GM21381 (cell line): ENCODE measurements around the gene TSPAN4.

Experiments
- ATAC-seq: cut with Tn5 transposase; IDR thresholded peaks from one replicate; pipeline ENCODE4 v1.9.1; 2021; ENCODE audit warnings: mild to moderate bottlenecking, moderate library complexity; ENCODE audit not compliant: unreplicated experiment

Gene TSPAN4

DNA sequence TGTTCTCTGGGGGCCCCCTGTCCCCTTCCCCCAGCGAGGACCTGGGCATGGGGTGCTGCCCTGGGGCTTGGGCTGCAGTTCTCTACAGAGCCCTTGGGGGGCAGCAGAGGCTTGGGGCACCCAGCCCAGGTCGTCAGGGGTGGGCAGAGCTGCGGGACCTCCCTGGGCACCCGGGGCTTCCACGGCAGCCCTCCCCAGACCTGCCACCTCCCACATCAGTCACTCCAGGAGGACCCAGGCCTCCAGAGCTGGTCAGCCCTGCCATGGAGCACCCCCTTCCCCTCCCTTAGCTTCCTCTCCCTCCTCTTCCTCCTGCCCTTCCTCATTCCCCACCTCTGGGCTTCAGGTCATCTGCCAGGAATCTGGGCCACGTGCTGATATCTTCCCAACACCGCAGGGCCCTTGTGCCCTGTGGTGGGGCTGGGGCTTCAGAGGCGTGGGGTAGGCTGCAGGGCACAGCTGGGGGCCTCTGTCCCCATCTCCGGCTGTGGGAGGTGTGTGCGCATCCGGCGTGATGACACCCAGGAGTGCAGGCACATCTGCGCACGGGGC is 5.8 kb downstream of the TSPAN4 start:
- ATAC-seq = no peak

DNA sequence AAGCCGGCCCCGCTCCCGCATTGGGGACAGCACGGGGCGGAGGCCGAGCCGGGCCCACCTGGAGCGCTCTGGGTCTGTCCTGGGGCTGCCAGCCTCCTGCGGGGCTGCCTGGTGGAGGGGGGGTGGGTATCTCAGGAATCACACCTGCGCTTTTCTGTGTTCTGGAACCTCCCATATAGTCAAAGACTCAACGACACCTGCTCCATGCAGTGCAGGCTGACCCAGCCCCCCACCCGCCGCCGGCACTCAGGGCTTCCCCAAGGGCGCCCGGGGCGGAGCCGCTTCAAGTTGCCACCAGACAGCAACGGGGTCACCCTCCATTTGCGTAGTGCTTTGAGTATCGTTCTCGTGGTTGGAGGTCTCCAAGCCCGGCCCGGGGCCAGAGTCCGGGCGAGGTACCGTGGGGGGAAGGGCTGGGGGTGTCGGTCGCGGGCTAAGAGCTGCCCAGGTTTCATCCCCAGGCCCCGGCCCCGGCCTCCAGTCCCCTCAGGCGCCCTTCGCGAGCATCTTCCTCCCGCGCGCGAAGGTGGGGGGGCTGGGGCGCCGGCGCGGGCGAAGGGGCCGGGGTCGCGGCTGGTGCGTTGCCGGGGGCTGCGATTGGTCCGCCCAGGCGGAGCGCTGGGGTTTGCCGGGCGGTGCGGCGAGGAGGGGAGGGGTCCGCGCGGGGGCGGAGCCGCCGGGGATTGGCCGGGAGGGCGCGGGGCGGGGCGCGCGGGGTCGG is 6.6 kb downstream of the TSPAN4 start:
- no peak for ATAC-seq

DNA sequence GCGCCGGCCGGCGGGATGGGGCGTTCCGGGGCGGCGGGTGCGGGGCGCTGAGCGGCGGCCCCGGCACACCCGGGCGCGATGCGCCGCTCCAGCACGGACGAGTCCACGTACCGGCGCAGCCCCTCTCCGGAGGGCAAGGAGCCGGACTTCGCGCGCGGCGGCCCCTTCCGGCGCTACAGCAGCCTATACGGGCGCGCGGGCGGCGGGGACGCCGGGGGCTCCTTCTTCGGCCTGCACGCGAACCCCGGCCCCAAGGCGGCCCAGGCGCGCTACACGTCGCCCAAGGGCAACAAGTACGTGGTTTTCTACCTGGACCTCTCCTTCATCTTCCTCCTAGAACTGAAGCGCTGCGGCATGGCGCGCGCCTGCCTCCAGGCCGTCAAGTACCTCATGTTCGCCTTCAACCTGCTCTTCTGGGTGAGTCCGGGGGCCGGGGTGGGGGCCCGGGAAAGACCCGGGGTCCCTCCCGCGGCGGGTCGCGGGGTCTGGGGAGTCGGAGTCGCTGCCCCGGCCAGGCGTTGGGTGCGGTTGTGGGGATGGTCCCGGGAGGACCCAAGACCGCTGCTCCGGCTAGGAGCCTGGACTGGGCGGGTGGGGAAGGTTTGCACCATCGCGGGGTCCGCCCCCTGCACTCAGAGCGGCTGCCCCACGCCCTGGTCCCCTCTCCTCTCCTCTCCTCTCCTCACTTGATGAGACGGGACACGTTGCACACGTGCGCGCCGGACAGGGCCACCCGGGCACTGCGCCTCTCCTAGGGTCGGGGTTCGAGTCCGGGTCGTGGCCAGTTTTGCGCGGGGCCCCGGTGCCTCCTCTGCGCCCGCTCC is 7.5 kb downstream of the TSPAN4 start:
- no peak for ATAC-seq

DNA sequence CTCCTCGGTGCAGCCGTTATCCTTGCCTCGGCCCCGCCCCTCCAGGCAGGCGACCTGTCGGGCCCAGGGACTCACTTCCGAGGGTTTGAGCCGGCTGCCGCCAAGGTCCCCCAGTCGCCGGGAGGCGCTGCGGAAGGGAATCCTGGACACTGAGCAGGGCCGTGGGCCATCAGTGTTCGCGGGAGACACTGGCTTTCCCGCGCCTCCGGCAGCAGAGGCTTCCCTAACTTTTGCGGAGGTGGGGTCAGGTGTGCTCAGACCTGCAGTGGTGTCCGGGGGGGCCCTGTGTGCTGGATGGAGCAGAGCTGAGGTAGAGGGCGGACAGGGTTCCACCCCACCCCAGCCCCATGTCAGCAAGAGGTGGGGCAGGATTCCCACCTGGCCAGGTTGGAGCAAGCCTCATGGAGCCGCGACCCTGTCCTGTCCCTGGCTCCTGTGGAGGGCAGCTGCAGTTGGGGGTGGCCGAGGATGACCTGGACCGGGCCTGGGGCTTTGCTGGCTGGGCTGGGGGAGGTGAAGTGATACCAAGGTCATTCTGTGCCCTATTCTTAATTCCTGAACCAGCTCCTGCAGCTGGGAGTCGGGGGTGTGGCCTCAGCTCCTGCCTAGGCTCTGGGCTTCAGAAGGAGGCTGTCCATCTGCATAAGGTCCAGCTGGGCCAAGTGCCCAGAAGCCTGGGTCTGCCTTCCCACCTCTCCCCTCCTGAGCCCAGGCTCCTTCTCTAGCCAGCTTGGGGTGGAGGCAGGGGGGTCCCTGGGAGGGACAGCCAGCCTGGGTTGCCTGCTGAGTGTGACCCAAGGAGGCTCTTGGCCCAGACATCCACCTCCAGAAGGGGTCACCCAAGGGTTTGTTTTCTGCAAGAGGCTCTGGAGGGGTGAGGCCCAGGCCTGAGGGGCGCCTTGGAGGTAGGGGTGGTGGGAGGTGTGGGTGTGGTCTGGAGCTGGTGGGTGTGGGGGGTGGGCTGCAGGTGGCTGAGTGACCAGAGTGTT is 8.4 kb downstream of the TSPAN4 start:
- no peak for ATAC-seq

DNA sequence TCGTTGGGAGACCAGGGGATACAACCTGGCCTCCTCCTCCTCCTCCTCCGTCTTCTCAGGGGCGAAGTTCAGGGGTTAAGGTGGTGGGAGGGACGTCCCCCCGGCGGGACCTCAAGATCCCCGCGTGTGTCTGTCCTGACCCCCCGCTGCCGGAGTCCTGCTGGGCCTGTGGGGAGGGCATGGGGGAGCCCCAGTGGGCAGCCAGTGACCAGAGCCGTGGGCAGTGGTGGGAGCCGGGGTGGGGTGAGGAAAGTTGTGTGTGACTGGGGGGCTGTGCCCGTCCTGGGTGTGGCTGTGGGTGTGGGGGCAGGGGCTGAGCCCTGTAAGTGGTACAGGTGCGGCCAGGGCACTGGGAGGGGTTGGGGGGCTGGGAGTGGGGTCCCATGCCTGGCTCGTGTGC is 10.1 kb downstream of the TSPAN4 start:
- ATAC-seq = no peak

DNA sequence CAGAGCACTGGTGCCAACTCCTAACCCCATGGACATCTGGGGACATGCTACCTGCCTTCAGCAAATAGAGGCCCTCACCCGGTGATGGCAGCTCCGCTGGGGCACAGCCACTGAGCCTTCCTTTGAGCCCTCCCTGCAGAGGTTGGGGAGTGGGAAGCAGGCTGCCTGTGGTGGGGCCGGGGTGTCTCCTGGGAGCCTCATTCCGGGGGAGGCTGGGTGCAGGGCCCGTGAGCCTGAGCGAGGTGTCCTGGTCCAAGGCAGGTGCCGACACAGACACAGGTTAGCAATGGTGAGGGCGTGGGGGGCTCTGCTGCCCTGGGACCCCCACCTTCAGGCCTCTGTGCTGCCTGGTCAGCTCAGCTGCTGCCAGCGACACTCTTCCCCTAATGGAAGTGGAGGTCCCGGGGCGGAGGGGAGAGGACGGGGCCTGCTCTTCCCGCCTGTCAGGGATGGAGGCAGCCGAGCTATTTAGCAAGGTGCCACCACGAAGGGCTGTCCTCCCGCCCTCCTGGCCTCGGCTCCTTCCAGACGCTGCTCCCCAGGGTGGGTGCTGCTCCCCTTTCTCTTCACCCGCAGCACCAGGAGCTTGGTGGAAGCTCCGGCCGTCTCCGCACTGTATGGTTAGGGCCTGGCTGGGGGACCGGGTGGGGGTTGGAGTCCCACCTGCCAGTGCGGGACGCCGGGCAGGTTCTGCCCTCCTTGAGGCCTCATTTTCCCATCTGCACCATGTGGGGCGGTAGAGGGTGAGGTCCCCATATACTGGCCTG is 11.2 kb downstream of the TSPAN4 start:
- no peak for ATAC-seq

DNA sequence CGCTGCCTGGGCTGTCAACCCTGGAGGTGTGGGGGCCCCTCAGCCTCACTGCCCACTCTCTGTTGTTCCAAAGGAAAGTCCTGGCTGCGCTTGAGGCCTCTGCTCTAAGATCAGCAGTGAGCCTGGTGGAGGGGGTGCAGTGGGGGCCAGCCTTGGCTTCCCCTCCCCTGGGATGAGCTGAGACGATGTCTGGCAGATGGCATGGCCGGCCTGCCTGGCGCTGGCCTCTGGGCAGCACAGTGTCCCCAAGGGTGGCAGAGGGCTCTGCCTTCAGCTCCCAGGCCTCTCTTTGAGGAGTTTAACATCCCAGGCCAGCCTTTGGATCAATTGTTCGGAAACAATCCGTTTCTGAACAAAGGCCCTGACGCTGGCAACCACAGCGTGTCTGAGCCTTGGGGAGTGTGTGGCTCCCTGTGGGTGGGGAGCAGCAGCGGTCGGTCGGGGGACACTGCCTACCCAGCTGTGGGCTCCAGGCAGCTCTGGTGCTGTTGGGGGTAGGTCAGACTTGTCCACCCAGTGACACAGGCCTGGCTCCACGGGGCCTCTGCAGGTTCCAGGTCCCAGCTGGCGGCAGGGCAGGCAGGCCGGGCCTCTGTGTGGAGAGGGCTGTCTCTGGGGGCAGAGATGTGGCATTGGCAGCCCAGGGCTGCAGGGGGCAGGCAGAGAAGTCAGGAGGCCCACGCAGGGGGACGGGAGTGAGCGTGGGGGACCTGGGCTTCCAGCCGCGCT is 12.1 kb downstream of the TSPAN4 start:
- ATAC-seq = no peak

DNA sequence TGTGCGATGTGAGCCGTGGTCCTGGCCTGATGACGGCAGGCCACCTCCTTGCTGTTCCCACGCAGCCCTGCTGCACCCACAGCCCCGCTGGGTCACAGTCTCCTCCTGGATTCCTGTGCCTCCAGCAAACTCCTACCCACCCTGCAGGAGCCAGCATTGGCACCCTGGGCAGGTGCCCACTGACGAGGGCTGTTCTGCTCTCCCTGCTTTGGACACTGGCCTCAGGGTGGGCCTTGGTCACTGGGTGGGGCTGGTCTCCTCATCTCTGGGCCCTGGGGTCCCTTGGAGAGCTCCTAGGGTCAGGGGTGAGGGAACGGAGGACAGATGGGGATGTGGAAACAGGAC is 12.7 kb downstream of the TSPAN4 start:
- ATAC-seq = no peak

DNA sequence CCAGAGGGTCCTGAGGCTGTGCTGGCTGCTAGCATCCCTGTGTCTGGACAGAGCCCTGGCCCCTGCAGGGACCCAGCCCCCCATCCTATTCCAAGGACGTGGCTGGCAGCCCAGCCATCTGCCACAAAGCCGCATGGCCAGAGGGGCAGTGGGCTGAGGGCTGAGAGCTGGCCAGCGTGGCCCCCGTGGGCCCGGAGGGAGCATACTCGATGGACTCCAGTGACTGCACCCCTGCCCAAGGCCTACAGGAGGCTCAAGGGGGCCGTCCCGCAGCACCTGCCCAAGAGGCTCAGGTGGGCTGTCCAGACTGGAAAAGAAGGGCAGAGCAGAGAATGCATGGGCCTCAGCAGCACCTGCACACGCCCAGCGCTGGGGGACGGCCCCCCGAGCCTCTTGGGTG is 13.1 kb downstream of the TSPAN4 start:
- no peak for ATAC-seq

DNA sequence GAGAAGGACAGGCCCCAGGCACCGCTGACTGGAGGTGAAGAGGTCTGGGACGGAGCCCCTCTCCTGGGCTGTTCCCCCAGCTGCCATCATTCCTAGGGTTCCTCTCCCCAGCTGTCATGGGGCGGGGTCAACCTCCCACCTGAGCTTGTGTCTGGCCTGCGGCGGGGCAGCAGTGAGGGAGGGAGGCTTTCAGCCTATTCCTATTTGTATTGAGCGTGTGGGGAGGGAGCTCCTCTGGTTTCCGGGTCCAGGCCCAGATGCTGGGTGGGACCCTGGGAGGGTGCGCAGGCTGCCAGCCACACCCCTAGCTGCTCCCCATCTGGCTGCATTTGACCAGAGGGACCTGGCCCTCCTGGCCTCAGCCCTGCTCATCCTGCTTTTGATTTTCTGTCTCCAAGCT is 13.7 kb downstream of the TSPAN4 start:
- no peak for ATAC-seq

DNA sequence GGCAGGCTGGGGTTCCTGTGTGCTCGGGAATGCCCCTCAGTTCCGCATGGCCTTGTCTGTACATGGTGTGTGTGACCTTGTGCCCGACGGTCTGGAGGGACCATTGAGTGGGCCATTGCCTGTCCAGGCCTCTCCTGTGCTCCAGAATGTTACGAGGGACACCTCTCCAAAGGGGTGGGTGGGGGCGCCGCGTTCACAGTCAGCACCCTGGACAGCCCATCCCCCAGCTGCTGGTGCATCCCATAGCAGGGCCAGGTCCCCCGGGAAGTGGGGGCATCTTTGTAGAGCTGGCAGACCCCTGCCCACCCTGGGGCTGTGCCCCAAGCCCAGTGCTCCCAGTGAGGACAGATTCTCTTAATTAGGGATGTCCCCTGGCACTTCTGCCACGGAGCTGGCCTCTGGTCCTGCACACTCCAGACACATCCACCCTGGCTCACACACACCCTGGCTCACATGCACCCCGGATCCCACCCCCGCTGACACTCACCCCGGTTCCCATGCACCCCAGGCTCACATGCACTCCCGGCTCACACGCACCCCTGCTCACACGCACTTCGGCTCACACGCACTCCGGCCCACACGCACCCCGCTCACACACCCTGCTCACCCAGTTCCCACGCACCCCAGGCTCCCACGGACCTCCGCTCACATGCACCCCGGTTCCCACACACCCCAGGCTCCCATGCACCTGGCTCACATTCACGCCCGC is 15.6 kb downstream of the TSPAN4 start:
- ATAC-seq = no peak

DNA sequence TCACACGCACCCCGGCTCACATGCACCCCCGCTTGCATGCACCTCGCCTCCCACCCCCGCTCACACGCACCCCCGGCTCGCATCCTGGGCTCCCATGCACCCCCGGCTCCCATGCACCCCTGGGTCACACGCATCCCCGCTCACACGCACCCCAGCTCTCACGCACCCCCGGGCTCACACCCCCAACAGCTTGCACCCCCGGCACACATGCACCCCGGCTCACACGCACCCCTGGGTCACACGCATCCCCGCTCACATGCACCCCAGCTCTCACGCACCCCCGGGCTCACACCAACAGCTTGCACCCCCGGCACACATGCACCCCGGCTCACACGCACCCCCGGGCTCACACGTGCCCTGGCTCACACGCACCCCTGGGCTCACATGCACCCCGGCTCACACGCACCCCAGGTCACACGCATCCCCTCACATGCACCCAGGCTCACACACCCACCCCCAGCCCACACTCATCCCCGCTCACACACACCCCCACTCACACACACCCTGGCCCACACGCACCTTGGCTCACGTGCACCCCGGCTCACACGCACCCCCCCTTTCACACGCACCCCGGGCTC is 16.2 kb downstream of the TSPAN4 start:
- ATAC-seq = no peak

DNA sequence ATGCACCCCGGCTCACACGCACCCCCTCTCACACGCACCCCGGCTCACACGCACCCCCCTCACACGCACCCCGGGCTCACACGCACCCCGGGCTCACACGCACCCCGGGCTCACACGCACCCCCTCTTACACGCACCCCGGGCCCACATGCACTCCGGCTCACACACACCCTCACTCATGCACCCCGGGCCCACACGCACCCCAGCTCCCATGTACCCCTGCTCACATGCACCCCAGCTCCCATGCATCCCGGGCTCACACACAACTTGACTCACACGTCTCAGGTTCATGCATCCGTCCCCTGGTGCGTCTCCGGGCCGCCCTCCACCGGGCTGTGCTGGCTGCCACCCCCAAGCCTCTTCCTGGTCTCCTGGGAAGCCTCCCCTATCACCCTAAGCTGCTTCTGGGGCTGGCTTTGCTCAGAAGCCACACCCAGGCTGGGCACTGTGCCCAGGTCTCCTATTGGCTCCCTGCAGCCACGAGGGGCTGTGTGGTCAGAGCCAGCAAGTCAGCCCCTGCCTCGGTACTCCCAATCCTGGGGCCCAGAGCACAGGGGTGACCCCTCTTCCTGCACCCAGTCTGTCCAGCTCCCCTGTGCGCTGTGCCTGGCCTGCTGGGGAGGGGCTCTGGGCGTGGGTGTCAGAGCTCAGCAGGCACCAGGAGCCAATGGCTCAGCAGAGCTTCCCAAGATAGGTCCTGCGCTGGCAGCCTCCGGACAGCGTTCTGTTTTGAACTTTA is 16.9 kb downstream of the TSPAN4 start:
- ATAC-seq = no peak

DNA sequence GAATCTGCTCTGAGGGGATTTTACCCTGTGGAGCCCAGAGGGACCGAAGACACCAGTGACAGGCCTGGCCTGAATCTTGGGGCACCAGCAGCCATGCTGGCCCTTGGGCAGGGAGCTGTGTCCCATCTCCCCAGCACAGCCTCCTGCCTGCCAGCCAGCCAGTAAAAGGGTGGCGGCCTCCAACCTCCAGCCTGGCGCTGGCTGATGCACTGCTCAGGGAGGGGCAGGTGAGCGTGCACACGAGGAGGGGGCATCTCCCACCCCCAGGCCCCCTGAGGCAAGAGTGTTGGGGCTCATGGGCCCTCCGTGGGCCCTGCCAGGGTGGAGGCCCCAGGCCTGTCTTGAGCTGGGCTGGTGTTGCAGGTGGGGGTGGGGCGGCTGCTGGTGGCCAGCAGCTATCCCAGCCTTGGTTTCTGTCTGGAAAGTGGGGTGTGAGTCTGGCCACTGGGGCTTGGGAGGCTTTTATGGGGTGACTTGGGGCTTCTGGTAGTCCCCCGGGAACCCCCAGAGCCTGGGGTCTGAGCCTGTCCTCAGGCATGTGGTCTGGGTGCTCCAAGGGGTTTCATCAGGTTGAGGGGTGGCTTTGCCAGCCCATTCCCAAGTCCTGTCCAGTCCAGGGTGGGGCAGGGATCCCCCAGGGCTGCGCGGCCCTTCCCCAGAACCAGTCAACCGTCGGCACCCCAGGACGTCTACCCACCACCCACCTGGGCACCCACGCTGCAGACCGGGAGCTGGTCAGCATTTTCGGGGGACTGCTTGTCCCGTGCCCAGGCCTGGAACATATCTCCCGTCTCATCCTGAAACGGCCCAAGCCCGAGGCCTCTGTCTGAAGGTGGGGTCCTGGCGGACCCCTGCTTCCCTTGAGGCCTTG is 17.8 kb downstream of the TSPAN4 start:
- ATAC-seq = no peak

DNA sequence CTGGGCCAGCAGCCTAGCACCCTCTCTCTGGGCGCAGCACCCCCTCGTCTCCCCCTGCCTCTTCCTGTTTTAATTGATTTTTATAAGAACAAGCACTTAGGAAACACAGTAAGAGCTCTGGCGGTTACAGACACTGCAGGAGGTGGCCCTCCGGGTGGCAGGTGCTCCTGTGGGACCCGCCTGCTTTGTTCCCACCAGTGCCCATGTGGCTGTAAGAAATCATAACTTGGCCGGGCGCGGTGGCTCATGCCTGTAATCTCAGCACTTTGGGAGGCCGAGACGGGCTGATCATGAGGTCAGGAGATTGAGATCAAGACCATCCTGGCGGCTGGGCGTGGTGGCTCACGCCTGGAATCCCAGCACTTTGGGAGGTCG is 18.4 kb downstream of the TSPAN4 start:
- no peak for ATAC-seq

DNA sequence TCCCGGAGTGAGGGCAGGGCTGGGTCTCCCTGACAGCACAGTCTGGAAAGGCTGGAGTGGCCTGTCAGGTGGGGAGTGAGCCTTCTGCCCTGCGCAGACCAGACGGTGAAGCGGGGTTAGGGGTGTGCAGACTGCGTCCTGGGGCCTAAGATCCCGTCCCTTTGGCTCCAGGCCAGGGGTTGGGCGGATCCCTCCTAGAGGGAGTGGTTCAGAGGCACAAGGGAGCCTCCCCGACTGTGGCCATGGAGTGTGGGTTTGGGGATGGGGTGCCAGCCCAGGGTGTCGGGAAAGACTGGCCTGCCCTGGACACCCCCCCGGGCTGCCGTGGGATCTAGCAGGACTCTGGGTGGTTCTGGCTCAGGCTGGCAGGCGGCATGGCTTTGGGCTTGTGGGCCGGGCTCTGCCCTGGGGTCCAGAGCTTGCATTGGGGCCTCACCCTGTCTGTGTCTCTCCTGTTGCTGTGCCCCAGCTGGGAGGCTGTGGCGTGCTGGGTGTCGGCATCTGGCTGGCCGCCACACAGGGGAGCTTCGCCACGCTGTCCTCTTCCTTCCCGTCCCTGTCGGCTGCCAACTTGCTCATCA is 19.5 kb downstream of the TSPAN4 start:
- no peak for ATAC-seq

DNA sequence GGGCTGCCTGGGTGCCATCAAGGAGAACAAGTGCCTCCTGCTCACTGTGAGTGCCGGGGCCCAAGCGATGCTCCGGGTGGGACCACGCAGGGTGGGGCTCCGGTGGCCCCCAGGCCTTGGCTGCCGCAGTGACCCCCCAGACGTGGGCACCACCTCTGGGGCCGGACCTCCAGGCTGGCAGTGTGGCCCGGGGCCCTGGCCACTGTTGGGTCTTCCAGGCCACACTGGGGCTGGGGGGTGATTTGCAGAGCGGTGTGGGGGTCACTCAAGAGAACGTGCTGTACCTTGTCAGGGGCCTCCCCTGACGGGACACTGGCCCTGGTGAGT is 20.0 kb downstream of the TSPAN4 start:
- ATAC-seq = no peak
